Measurements from ENCODE around the gene FREM2. TPM values are rescaled to one million over a fixed set of nuclear protein-coding genes. Genes with fewer than 3 reads are reported as not detected.

Gene FREM2
- total RNA-seq, 1 experiment from 2014 or later: 0.08 TPM

DNA sequence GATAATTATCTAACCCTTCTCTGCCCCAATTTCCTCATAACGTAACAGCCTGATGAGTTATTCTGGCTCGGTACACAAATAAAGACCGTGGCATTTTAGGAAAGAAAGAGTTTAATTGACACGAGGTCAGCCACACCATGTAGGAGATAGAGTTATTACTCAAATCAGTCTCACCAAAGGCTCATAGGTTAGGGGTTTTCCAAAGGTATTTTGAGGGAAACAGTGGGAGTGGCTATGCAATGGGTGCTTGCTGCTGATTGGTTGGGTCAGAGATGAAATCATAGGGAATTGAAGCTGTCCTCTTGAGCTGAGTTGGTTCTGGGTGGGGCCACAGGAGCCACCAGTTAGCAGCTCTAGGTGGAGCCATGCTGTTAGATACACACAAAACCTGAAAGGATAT, 137.5 kb downstream of the FREM2 start:
- peak; percentile 15 for DNase-seq (ENCODE audit: low read depth)

GRCh38 chr13:38826182-38826813, 139.4 kb downstream of the FREM2 start:
- no peak for DNase-seq (ENCODE audit: low read depth)

- no peak for DNase-seq (ENCODE audit: low read depth)
These were observed 143.7 kb downstream of the FREM2 start for GRCh38 chr13:38830442-38831045.

- no peak for DNase-seq (ENCODE audit: low read depth)
These were observed 157.7 kb downstream of the FREM2 start for GRCh38 chr13:38844581-38844980.

- DNase-seq (ENCODE audit: low read depth): no peak
These were observed 161.5 kb downstream of the FREM2 start for GRCh38 chr13:38848360-38848759.

DNA sequence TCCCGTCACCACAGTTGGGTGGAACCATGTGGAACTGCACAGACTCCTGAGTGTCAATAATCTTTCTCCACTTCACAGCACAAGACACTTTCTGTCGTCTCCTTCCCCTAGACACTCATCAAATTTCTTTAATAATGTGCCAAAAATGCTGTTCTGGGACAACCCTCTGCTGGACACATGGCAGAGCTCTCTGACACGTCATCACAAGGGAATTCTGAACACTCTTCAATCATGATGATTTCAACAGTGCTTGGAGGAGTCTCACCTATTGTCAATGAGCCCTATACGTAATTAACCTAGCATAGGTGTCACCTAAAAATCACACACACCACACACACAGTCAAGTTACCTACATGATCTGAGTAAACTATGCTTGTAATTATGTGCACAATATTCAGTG, 162.4 kb downstream of the FREM2 start:
- peak; percentile 63 for DNase-seq (ENCODE audit: low read depth)

DNA sequence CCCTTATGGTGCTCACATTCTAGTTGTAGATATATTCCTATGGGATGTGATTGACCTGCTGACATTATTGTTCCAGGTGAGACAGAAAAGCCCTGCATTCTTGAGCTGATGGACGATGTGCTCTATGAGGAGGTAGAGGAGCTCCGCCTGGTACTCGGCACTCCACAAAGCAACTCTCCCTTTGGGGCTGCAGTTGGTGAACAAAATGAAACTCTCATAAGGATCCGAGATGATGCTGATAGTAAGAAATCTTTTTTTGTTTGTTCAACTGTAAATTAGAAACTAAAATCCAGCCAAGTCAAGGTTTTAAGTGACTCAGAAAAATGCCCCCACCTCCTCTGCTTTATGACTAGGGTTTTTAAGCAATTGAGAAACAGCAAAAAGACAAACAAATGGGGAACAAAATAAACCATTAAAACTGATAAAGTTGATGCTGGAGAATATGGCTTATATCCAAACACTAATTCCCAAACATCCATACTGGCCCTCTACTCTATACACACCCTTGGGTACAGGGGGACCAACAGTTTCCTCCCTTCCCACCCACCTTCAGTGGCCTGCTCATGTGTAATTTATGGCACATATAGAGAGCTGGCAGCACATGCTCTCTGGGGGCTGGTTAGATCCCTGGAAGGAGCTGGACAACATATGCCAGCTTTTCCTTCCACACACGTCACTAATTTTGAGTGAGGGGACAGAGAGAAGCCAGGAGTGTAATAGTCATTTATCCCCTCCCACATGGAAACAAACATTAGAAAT, 164.2 kb downstream of the FREM2 start:
- DNase-seq (ENCODE audit: low read depth): no peak

GRCh38 chr13:38854226-38854625, 167.3 kb downstream of the FREM2 start:
- no peak for DNase-seq (ENCODE audit: low read depth)

- no peak for DNase-seq (ENCODE audit: low read depth)
These were observed 169.2 kb downstream of the FREM2 start for GRCh38 chr13:38856065-38856464.

GRCh38 chr13:38862443-38862842, 175.6 kb downstream of the FREM2 start:
- DNase-seq (ENCODE audit: low read depth): no peak

- DNase-seq (ENCODE audit: low read depth): no peak
These were observed 176.7 kb downstream of the FREM2 start for GRCh38 chr13:38863536-38863935.

DNA sequence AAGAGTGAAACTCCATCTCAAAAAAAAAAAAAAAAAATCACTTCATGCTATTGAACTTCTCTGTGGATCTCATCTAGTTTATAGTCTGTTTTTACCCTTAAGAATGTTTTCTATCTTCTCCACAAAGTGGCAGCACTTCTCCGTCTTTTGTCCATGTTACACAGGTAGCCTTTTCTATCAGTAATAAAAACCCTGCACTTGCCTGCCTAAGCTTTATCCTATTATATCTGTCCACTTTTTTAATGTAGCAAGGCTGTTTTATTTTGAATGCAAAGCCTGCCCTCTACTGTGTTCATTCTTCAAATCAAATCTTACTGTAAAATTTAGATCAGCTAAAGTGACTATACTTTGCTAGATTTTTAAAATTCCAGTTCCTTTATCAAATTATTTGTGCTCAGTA, 179.8 kb downstream of the FREM2 start:
- DNase-seq (ENCODE audit: low read depth): peak; percentile 7

DNA sequence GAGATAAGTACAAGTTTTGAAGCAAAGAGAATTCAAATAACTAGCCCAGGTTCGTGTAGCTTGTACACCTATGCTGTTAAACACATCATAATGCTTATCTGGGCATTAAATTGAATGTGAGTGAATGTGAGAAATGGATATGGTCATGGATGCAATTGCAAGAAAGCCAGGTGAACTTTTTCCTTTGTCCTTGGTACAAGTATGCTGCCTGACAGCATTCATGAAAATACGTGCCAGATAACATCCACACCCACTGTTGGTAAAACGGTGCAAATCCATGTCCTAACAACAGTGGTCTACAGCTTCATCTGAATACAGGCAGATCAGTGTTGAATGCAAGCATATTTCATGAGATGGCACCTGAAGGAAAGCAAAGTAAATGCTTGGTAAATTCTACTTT, 181.5 kb downstream of the FREM2 start:
- no peak for DNase-seq (ENCODE audit: low read depth)

DNA sequence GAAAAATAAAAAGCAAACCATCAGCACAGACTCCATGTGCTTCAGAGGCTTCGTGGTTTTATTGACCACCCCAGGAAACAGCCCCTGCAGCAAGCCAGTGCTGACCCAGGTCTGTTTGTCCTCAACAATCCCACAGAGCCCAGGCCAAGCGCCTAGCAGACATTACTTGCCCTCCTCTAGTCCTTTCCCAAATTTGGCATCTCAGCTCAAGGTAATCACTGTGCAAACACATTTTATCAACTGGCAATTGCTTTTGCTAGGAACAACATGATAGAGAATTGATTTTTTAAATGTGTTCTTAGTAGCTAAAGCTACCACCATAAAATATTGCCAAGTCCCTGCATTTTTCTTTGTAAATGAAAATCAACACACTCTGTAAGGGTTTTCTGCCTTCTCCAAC, 182.0 kb downstream of the FREM2 start:
- no peak for DNase-seq (ENCODE audit: low read depth)

DNA sequence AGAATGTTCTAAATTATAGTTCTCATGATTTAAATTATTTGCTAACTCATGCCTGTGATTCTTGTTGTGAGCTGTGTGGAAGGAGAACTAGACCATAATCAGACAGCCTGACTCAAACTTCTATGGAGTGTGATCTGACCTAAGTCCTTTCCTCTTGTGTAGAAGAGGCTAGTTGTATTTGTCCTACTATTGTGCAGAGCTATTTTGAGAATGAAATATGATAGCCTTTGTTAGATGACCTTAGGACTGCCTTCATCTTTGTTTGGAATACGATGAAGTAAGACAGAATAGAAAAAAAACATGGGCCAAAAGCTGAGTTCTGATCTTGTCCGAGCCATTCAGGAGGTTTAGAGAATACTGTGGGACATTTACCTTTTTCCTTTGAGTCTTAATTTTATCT, 184.4 kb downstream of the FREM2 start:
- DNase-seq (ENCODE audit: low read depth): no peak

GRCh38 chr13:38872693-38873092, 185.8 kb downstream of the FREM2 start:
- peak; percentile 50 for DNase-seq (ENCODE audit: low read depth)

DNA sequence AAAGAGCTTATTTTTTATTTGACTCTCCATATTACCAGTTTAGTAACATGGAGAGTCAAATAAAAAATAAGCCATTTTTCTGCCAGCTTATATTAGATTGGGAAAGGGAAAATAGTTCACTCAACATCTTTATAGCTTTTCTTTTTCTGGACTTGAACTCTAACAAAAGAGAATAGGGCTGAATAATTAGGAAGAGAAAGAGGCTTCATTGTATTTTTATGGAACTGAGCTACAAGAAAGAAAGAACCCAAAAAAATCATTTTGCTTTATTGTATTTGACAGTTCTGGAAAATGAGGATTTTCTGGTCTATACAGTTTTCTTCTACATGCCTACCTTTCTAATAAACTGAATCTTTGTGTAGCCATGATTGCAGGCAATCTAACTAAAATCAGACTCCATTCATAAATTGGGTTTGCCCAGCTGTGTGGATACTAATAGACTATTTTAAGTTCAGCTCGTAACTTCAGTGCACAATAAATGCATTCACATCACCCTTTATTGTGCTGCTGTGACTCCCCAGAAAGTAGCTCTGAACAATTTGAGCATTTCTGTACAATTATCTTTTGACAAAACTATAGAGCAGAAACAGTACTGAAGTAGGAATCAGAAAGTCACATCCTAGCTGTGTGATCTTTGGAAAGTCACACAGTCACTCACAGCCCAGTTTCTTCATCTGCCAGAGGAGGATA, 188.5 kb downstream of the FREM2 start:
- no peak for DNase-seq (ENCODE audit: low read depth)

DNA sequence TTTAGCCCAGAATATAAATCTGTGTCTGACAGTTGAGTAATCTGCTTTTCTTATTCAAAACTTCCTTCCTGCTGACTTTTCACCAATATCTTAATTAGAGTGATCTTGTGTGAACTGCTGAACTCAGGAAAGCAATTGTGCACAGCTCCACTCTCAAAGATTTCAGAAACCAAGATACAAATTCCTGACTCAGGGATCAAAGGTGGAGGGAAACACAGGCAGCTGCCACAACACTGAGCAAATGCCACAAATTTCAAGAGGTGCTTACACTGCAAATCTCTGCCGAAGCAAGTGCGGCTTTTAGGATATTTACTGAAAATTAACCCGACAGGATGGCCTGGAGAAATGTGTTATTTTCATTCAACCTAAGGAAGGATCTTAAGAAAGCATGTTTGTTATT, 192.4 kb downstream of the FREM2 start:
- no peak for DNase-seq (ENCODE audit: low read depth)

- no peak for DNase-seq (ENCODE audit: low read depth)
These were observed 192.9 kb downstream of the FREM2 start for GRCh38 chr13:38879786-38880185.

DNA sequence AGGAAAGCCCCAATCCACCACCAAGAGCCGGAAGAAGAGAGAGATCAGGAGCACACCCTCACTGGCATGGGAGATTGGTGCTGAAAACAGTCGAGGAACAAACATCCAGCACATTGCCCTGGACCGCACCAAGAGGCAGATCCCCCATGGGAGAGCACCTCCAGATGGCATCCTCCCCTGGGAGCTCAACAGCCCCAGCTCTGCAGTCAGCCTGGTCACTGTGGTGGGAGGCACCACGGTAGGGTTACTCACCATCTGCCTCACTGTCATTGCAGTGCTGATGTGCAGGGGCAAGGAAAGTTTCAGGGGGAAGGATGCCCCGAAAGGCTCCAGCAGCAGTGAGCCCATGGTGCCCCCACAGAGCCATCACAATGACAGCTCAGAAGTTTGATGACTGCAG, 193.5 kb downstream of the FREM2 start:
- no peak for DNase-seq (ENCODE audit: low read depth)

GRCh38 chr13:38883783-38884182, 196.9 kb downstream of the FREM2 start:
- peak; percentile 18 for DNase-seq (ENCODE audit: low read depth)

DNA sequence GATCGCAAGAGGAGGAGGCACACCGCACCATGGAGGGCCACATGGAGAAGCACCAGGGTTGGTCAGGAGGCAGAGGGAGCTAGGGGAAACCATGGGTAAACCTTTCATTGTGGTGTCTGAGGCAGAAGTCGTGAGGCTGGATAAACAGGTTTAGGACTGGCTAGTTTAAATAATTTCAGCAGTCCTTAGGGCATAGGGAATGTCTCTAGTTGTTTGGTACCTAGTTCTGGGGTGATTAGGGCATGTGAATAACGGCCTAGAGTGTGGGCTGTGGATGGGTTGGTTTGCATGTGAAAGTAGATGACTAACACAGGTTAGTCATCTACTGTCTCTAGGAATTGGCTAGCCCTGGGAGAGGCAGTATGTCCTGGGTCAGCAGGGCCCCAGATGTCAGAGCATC, 201.4 kb downstream of the FREM2 start:
- peak; percentile 84 for DNase-seq (ENCODE audit: low read depth)
